ENCODE results near the gene CENPT. TPM values are rescaled to one million over a fixed set of nuclear protein-coding genes. Genes with fewer than 3 reads are reported as not detected.

Gene CENPT
- total and polyA plus RNA-seq, 2 of the 8 experiments (the other 6 are each of a cell fraction or from before 2014, with no cell fraction given), result 42.4 to 53.4 TPM

- 89% methylated on average over 12 of the region's 12 CpGs; no CpG with 5 or more reads in 1 of the 2 experiments for WGBS, 2 experiments (ENCODE audit: extremely low coverage in 1 of 2, insufficient coverage in 1 of 2, insufficient read length in 1 of 2, insufficient replicate concordance in 2 of 2, low coverage in 1 of 2, low lambda C conversion rate in 2 of 2, missing lambda C conversion rate in 1 of 2)
- peaks cover 0 to 10% of the 10 kb centered on the region in 2 experiments; a peak in 1 of 4 replicates for H3K79me2 ChIP-seq (ENCODE audit: control insufficient read depth in 1 of 2, insufficient read depth in 2 of 2, low read length in 2 of 2)
- CTCF ChIA-PET (ENCODE audit: partially characterized antibody), result interaction anchor here (0.6 to 1.9 kb wide), 7 partner anchors 15 to 120 kb away, joined by 3 to 4 read pairs (median 3); partner anchors contain the start of gene NRN1L
- POLR2A ChIA-PET (ENCODE audit: partially characterized antibody), result interaction anchor here (1.0 kb wide), 1 partner anchor 9 kb away, joined by 5 read pairs; no protein-coding TSS in a partner anchor
- FAIRE-seq (no peak), DNase-seq (ENCODE audit: low read depth in 1 of 2, low spot score in 2 of 2) (no peak)
- H3K4me2 ChIP-seq (ENCODE audit: insufficient read depth in 1 of 2, low read depth in 2 of 2, low read length in 2 of 2), result no peak overlapping the region
- no peaks in the 10 kb centered on the region for H3K9me3 ChIP-seq (ENCODE audit: insufficient read depth in 2 of 2, low read depth in 1 of 2, low read length in 1 of 2)
- no peak overlapping the region for H2AFZ ChIP-seq (ENCODE audit: low read length)
- no peak overlapping the region for H2AK5ac ChIP-seq (ENCODE audit: low read depth, low read length)
- no peak overlapping the region for H2BK120ac ChIP-seq (replicated peaks; ENCODE audit: low read depth, low read length)
- H3K14ac ChIP-seq (ENCODE audit: insufficient read length), result no peak overlapping the region
- no peaks in the 10 kb centered on the region for H3K27me3 ChIP-seq (replicated peaks in 1 of 4; ENCODE audit: control insufficient read depth in 3 of 4, extremely low read depth in 1 of 4, insufficient read depth in 3 of 4, low read length in 3 of 4)
- H3K4me1 ChIP-seq (replicated peaks in 1 of 4; ENCODE audit: control insufficient read depth in 3 of 4, insufficient read depth in 4 of 4, low read length in 3 of 4), result peaks cover 0 to 2% (median 0%) of the 10 kb centered on the region in 4 experiments; a peak in 1 of 7 replicates
- H3K27ac ChIP-seq (ENCODE audit: low read depth, low read length), result no peak overlapping the region
- no peak overlapping the region for H3K9ac ChIP-seq (replicated peaks in 1 of 4; ENCODE audit: extremely low read depth in 1 of 4, low read depth in 3 of 4, low read length in 3 of 4)
- H3K23ac ChIP-seq (ENCODE audit: insufficient read length), result no peak overlapping the region
- H3K18ac ChIP-seq (ENCODE audit: extremely low read depth, low read length), result no peak overlapping the region
- H3K36me3 ChIP-seq (ENCODE audit: control insufficient read depth in 2 of 4, insufficient read depth in 4 of 4, low read length in 3 of 4), result no peaks in the 10 kb centered on the region
- no peak overlapping the region for H2BK12ac ChIP-seq (ENCODE audit: low read depth, low read length)
- no peak overlapping the region for H3K56ac ChIP-seq (replicated peaks; ENCODE audit: insufficient read length, low read depth, low read length)
- H2BK20ac ChIP-seq (ENCODE audit: low read length), result no peak overlapping the region
- H3K4ac ChIP-seq (replicated peaks; ENCODE audit: insufficient read length, low read depth, low read length), result no peak overlapping the region
- H4K20me1 ChIP-seq (replicated peaks in 1 of 2; ENCODE audit: control insufficient read depth in 1 of 2, insufficient read depth in 2 of 2, low read length in 2 of 2), result peaks cover 0 to 12% of the 10 kb centered on the region in 2 experiments
- no peak overlapping the region for H3K4me3 ChIP-seq (ENCODE audit: extremely low read depth in 1 of 4, insufficient read depth in 2 of 4, low read depth in 3 of 4, low read length in 4 of 4)
- H3K23me2 ChIP-seq (ENCODE audit: low read depth, low read length), result no peaks in the 10 kb centered on the region
- no peak overlapping the region for H2BK15ac ChIP-seq (ENCODE audit: low read length)
- no peak overlapping the region for H4K8ac ChIP-seq (ENCODE audit: extremely low read depth, insufficient read depth, low read length)
- H4K5ac ChIP-seq (ENCODE audit: insufficient read length, low read depth, low read length), result no peak overlapping the region
- H3K79me1 ChIP-seq (ENCODE audit: low read depth, low read length), result peaks cover 15% of the 10 kb centered on the region
- H2BK5ac ChIP-seq (ENCODE audit: low read depth, low read length), result no peak overlapping the region; the same call in 1 of the 2 replicates
- H4K91ac ChIP-seq (replicated peaks; ENCODE audit: insufficient read length, low read length), result no peak overlapping the region
- TF ChIP-seq KDM4A (IDR thresholded peaks at IDR 0.05; ENCODE audit: low read depth, low read length, severe bottlenecking), result no peak
- TF ChIP-seq ATF3 (IDR thresholded peaks at IDR 0.05; ENCODE audit: insufficient read depth, low read depth, low read length), result no peak
- TF ChIP-seq EZH2 (IDR thresholded peaks at IDR 0.05; ENCODE audit: low read depth, low read length, severe bottlenecking), result no peak
- TF ChIP-seq, protein P1, sequence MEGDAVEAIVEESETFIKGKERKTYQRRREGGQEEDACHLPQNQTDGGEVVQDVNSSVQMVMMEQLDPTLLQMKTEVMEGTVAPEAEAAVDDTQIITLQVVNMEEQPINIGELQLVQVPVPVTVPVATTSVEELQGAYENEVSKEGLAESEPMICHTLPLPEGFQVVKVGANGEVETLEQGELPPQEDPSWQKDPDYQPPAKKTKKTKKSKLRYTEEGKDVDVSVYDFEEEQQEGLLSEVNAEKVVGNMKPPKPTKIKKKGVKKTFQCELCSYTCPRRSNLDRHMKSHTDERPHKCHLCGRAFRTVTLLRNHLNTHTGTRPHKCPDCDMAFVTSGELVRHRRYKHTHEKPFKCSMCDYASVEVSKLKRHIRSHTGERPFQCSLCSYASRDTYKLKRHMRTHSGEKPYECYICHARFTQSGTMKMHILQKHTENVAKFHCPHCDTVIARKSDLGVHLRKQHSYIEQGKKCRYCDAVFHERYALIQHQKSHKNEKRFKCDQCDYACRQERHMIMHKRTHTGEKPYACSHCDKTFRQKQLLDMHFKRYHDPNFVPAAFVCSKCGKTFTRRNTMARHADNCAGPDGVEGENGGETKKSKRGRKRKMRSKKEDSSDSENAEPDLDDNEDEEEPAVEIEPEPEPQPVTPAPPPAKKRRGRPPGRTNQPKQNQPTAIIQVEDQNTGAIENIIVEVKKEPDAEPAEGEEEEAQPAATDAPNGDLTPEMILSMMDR (IDR thresholded peaks at IDR 0.05; ENCODE audit: control extremely low read depth in 1 of 3, insufficient read depth in 1 of 3, low read depth in 1 of 3, low read length in 3 of 3), result no peak
- TF ChIP-seq RNF2 (IDR thresholded peaks at IDR 0.05; ENCODE audit: borderline replicate concordance, low read depth, low read length, missing control alignments, poor library complexity, severe bottlenecking), result no peak
Measured at GRCh38 chr16:67782567-67783352, 64.7 kb downstream of the CENPT start.
